GM12873 (cell line): Measurements from ENCODE around the gene DOCK8.

Experiments used
- CTCF ChIP-seq: IDR thresholded peaks from 2 replicates; pipeline ENCODE4 v1.5.1; 2012; ENCODE audit warnings: low read depth, mild to moderate bottlenecking, moderate library complexity, low read length, control low read depth; ENCODE audit not compliant: insufficient read depth; ENCODE audit errors: missing control alignments

DOCK8 gene

DNA sequence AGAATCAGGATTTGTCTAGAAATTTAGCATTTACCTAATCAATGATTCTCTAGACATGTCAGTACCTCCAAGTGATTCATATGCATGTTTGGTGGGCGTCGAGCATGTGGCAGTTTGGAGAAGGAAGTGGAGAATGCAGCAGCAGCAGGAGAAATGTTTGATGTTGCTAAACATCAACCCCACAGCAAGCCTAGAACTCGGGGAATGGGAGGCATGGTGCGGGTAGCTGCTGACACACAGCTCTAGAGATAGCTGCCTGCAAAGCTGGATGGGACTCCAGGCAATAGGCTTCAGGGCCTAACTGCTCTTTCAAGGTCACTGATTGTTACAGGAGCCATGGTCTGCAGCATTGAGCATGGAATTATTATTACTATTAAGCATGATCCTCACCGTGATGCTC is 137.3 kb downstream of the DOCK8 start:
- TF ChIP-seq CTCF: no peak

DNA sequence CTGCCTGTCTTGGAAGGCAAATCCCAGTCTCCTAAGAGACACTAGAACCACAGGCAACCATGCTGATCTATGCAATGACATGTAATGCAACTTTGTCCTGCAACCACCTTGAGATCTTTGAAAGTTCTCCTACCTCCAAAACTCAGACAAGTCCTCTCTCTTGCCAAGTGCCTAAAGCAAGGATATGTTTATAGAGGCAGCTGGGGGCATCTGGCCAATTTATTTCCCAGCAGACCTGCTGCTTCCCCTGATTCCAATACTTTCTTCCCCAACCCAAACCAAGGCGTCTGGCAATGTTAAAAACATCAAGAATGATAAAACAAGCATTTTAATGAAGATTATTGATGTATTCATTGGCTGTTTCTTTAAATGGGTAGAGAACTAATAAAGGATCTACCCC is 138.4 kb downstream of the DOCK8 start:
- TF ChIP-seq CTCF: no peak

DNA sequence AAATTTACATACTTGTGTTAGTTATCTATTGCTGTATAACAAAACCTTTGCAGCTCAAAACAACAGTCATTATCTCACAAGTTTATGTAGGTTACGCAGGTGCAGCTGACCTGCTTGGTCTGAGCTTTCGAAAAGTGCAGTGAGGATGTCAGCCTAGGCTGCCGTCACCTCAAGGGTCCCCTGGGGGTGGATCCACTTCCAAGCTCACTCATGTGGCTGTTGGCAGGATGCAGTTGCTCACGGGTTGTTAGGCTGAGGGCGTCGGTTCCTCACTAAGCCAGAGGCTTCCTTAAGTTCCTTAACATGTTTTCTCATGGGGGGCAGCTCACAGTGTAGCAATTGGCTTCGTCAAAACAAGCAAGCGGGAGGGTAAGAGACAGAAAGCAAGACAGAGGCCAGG is 139.8 kb downstream of the DOCK8 start:
- no peak for TF ChIP-seq CTCF

DNA sequence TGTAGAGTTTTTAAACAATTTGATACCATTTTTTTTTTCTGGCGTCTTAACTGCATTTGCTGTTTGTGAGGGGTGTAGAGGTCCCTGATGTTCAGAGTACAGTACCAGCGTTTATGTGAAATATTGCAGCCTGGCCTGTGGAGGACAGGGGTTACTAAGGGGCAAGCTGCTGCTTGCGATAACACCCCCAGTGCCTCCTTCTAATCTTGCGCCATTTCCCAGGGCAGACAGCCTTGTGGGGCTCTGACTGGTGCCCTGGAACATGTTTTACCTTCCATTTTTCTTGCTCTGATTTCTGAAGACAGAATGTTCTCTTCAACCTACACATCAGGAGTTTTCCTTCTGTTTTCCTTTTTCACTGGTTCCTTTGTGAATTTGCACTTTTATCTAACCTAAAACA is 142.9 kb downstream of the DOCK8 start:
- TF ChIP-seq CTCF: no peak

- TF ChIP-seq CTCF: no peak
These were observed 148.1 kb downstream of the DOCK8 start for GRCh38 chr9:362561-363273.

DNA sequence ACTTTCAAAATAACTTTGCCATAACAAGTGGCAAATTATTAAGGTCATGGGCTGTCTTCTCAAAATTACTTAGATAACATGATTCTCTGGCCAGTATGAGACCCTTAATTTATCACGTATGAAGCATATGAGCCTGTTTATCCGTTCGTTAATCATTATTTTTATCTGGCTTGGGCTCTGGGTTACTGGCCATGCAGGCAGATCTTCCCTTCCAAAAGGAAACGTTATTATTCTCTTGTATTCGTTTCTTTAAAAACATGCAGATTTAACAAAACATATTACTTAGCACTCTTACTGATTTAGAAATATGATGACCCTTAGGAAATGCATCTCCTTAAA is 148.6 kb downstream of the DOCK8 start:
- no peak for TF ChIP-seq CTCF

DNA sequence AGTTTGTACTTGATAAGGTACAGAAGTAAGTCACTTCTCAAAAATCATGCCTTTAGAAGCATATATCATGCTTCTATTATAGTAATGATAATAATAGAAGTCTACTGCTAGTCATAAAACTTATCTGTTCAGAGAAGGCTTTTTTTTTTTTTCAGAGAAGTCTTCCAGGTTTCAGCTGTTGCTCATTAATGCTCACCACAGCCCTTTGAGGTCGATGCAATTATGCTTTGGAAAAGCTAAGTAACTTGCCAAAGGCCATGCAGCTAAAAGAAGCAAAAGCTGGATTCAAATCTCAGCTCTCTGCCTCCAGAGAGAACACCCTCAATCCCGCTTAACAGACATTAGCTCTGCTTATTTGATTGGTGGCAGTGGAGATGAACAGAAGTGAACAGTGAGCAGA is 150.8 kb downstream of the DOCK8 start:
- no peak for TF ChIP-seq CTCF

GRCh38 chr9:366620-367019 is 152.0 kb downstream of the DOCK8 start:
- TF ChIP-seq CTCF: no peak
